Activated T-cell treated with anti-CD3 and anti-CD28 coated beads for 24 hours (primary cell): Measurements from ENCODE around the gene GALNTL6.

Source experiments
- DNase-seq: peaks from one replicate; pipeline ENCODE4 v3.0.0-alpha.2; 2020; ENCODE audit warnings: low read depth

The GALNTL6 gene

GRCh38 chr4:173074501-173074946, 1261.3 kb downstream of the GALNTL6 start:
- DNase-seq = no peak

- no peak for DNase-seq
Observed at GRCh38 chr4:173076903-173077634, 1263.9 kb downstream of the GALNTL6 start.

- no peak for DNase-seq
Observed at GRCh38 chr4:173088144-173088543, 1274.9 kb downstream of the GALNTL6 start.
